Measurements from ENCODE around the gene LYPD6B. TPM values are rescaled to one million over a fixed set of nuclear protein-coding genes. Genes with fewer than 3 reads are reported as not detected.

The LYPD6B gene
- polyA plus RNA-seq, 3 donors: not detected

DNA sequence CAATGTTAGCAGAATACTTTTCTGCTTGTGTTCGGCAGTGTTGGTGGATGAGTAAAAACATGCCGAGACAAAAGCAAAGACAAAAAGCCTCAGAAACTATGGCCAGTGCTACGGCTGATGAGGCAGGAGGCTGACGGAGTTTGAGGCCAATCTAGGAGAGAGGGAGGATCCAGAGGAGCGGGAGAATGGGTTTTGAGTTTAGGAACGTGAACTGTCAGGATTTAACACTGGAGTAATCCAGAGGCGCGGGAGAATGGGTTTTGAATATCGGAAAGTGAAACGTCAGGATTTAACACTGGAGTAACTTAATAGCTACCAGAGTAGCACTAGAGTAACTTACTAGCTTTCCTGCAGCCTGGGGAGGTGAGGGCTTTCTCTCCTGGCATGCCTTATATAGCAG, 37.4 kb downstream of the LYPD6B start:
- Mint-ChIP-seq H3K9me3 (no peaks in the 10 kb centered on the region), H3K27me3 (ENCODE audit: low read depth in 3 of 3) (peaks cover 2 to 4% (median 3%) of the 10 kb centered on the region in 3 donors), H3K27ac (peak overlapping the region in 1 of 7 donors; percentile 58), H3K4me1 (peaks cover 21% of the 10 kb centered on the region), H3K36me3 (peaks cover 0 to 11% of the 10 kb centered on the region in 2 donors), H3K4me3 (no peak overlapping the region)
- Histone ChIP-seq H3K27ac (ENCODE audit: low read depth in 1 of 2, low read length in 2 of 2) (no peak overlapping the region), H3K4me3 (replicated peaks in 1 of 3; ENCODE audit: low read depth in 2 of 3, low read length in 3 of 3) (no peak overlapping the region), H3K4me2 (replicated peaks; ENCODE audit: extremely low read depth, low read length, poor library complexity, severe bottlenecking) (no peak overlapping the region), H3K36me3 (replicated peaks in 1 of 2; ENCODE audit: control insufficient read depth in 1 of 2, insufficient read depth in 2 of 2, low read length in 2 of 2) (no peaks in the 10 kb centered on the region), H3K79me2 (ENCODE audit: insufficient read depth, low read length) (no peaks in the 10 kb centered on the region), H3K4me1 (ENCODE audit: control insufficient read depth in 1 of 2, insufficient read depth in 2 of 2, low read length in 2 of 2) (peaks cover 0 to 7% of the 10 kb centered on the region in 2 donors), H3K9me3 (replicated peaks in 1 of 2; ENCODE audit: control insufficient read depth in 1 of 2, insufficient read depth in 1 of 2, low read length in 2 of 2) (no peaks in the 10 kb centered on the region), H2AFZ (ENCODE audit: insufficient read depth, low read depth, low read length, poor library complexity, severe bottlenecking) (no peak overlapping the region), H3K27me3 (ENCODE audit: control insufficient read depth in 2 of 2, insufficient read depth in 2 of 2, low read length in 2 of 2) (no peaks in the 10 kb centered on the region), H3K9ac (ENCODE audit: insufficient read depth, low read length, poor library complexity, severe bottlenecking) (no peak overlapping the region), H4K20me1 (ENCODE audit: insufficient read depth, low read length) (no peaks in the 10 kb centered on the region)
- 98% methylated on average over 8 of the region's 10 CpGs for WGBS (ENCODE audit: insufficient coverage)
- intact Hi-C loops (cut with micrococcal nuclease): no loop called here
- TF ChIP-seq, protein P1, sequence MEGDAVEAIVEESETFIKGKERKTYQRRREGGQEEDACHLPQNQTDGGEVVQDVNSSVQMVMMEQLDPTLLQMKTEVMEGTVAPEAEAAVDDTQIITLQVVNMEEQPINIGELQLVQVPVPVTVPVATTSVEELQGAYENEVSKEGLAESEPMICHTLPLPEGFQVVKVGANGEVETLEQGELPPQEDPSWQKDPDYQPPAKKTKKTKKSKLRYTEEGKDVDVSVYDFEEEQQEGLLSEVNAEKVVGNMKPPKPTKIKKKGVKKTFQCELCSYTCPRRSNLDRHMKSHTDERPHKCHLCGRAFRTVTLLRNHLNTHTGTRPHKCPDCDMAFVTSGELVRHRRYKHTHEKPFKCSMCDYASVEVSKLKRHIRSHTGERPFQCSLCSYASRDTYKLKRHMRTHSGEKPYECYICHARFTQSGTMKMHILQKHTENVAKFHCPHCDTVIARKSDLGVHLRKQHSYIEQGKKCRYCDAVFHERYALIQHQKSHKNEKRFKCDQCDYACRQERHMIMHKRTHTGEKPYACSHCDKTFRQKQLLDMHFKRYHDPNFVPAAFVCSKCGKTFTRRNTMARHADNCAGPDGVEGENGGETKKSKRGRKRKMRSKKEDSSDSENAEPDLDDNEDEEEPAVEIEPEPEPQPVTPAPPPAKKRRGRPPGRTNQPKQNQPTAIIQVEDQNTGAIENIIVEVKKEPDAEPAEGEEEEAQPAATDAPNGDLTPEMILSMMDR (IDR thresholded peaks at IDR 0.05): no peak
- DNase-seq: no peak

DNA sequence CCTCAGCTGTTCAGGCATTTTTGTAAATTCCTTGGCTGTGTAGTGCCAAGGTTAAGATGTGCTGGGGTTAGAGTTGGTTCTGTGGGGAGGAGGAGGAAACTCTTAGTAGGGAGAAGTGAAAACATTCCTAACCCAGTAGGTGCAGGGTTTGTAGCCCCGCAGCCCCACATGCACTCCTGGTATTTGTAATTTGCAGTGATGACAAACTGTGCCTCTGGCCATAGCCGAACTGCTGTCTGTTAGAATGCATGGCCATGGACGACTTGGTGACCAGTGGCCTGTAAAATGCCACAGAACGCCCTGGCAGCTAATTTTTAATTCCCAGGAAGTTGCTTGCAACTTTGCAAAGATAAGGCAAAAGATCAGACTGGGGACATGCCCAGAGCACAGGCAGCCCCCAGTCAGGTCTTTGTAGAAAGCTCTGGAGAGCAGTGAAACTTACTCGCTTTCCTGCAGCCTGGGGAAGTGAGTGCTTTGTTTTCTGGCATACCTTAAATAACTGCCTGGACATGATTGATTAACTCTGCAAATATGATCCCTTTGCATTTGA, 38.4 kb downstream of the LYPD6B start:
- no peaks in the 10 kb centered on the region for H3K27me3 ChIP-seq (ENCODE audit: control insufficient read depth in 2 of 2, insufficient read depth in 2 of 2, low read length in 2 of 2)
- Mint-ChIP-seq H3K4me3 (peak overlapping the region in 1 of 2 donors; percentile 23), H3K36me3 (peaks cover 0 to 11% of the 10 kb centered on the region in 2 donors), H3K27ac (no peak overlapping the region), H3K27me3 (ENCODE audit: low read depth in 3 of 3) (peaks cover 0 to 3% (median 1%) of the 10 kb centered on the region in 3 donors), H3K9me3 (no peaks in the 10 kb centered on the region), H3K4me1 (peaks cover 22% of the 10 kb centered on the region)
- TF ChIP-seq, protein P1 (IDR thresholded peaks at IDR 0.05): no peak
- H3K4me1 ChIP-seq (ENCODE audit: control insufficient read depth in 1 of 2, insufficient read depth in 2 of 2, low read length in 2 of 2): peaks cover 8 to 18% of the 10 kb centered on the region in 2 donors
- intact Hi-C loops (cut with micrococcal nuclease): no loop called here
- no peak overlapping the region for H2AFZ ChIP-seq (ENCODE audit: insufficient read depth, low read depth, low read length, poor library complexity, severe bottlenecking)
- no peak overlapping the region for H3K4me2 ChIP-seq (replicated peaks; ENCODE audit: extremely low read depth, low read length, poor library complexity, severe bottlenecking)
- no peak overlapping the region for H3K4me3 ChIP-seq (replicated peaks in 1 of 3; ENCODE audit: low read depth in 2 of 3, low read length in 3 of 3)
- H3K9me3 ChIP-seq (replicated peaks in 1 of 2; ENCODE audit: control insufficient read depth in 1 of 2, insufficient read depth in 1 of 2, low read length in 2 of 2): no peaks in the 10 kb centered on the region
- H3K79me2 ChIP-seq (ENCODE audit: insufficient read depth, low read length): no peaks in the 10 kb centered on the region
- H4K20me1 ChIP-seq (ENCODE audit: insufficient read depth, low read length): no peaks in the 10 kb centered on the region
- DNase-seq: no peak
- 76% methylated on average over 5 of the region's 5 CpGs for WGBS (ENCODE audit: insufficient coverage)
- H3K27ac ChIP-seq (ENCODE audit: low read depth in 1 of 2, low read length in 2 of 2): no peak overlapping the region
- H3K9ac ChIP-seq (ENCODE audit: insufficient read depth, low read length, poor library complexity, severe bottlenecking): no peak overlapping the region
- no peaks in the 10 kb centered on the region for H3K36me3 ChIP-seq (replicated peaks in 1 of 2; ENCODE audit: control insufficient read depth in 1 of 2, insufficient read depth in 2 of 2, low read length in 2 of 2)
